Heart left ventricle (tissue), 16 donors: ENCODE data around the gene TEK. TPM values are rescaled to one million over a fixed set of nuclear protein-coding genes. Genes with fewer than 3 reads are reported as not detected.

Source experiments
- ATAC-seq, 4 donors: fragments of 200-7000 bp; cut with Tn5 transposase; one replicate each; pipeline ENCODE4 v1.9.1; 2020 to 2022; ENCODE audit warnings: moderate library complexity in 4 of 4, mild to moderate bottlenecking in 3 of 4, moderate number of reproducible peaks in 1 of 4
- DNase-seq, 5 donors: peaks; one replicate each; pipeline ENCODE4 v3.0.0-alpha.2; 2020
- H3K27ac ChIP-seq, 12 donors: fragments of 200-600 bp; sonication (generic) in 4 of 12; one replicate each; pipeline versions ENCODE4 v1.5.0 to v1.8.0; 2016 to 2022; ENCODE audit warnings: mild to moderate bottlenecking in 2 of 12
- H3K27me3 ChIP-seq, 9 donors: fragments of 200-600 bp; sonication (generic) in 2 of 9; one replicate each; pipeline versions ENCODE4 v1.5.1 to v1.8.0; 2016 to 2022; ENCODE audit warnings: mild to moderate bottlenecking in 3 of 9
- H3K36me3 ChIP-seq, 9 donors: fragments of 200-600 bp; sonication (generic) in 2 of 9; one replicate each; pipeline versions ENCODE4 v1.5.0 to v1.8.0; 2018 to 2022; ENCODE audit warnings: mild to moderate bottlenecking in 2 of 9
- H3K4me1 ChIP-seq, 12 donors: fragments of 200-600 bp; sonication (generic) in 4 of 12; one replicate each; pipeline versions ENCODE4 v1.5.0 to v1.8.0; 2016 to 2022; ENCODE audit warnings: mild to moderate bottlenecking in 3 of 12
- H3K4me3 ChIP-seq, 12 donors: fragments of 200-600 bp; sonication (generic) in 4 of 12; one replicate each; pipeline versions ENCODE4 v1.5.0 to v1.8.0; 2017 to 2022; ENCODE audit warnings: mild to moderate bottlenecking in 9 of 12, moderate library complexity in 4 of 12
- H3K9me3 ChIP-seq, 12 donors: fragments of 200-600 bp; sonication (generic) in 4 of 12; one replicate each; pipeline versions ENCODE4 v1.5.0 to v1.8.0; 2016 to 2022; ENCODE audit warnings: mild to moderate bottlenecking in 1 of 12
- CTCF ChIP-seq, 12 donors: fragments of 200-600 bp; sonication (generic) in 4 of 12; IDR thresholded peaks; one replicate each; pipeline versions ENCODE4 v1.5.0 to v1.8.0; 2018 to 2022; ENCODE audit warnings: antibody characterized with exemption in 12 of 12, mild to moderate bottlenecking in 5 of 12
- POLR2A ChIP-seq, 2 donors: fragments of 450-650 bp; IDR thresholded peaks; one replicate each; pipeline ENCODE4 v1.6.1; 2017; ENCODE audit warnings: antibody characterized with exemption in 2 of 2, mild to moderate bottlenecking in 2 of 2, moderate library complexity in 2 of 2
- WGBS, 4 donors: extraction: QIAGEN DNeasy Blood & Tissue Kit in 2 of 4; methylation state at CpG; one replicate each; pipeline versions ENCODE4 v1.1.5 to v1.1.7; 2013 to 2018; 5-methylcytosine and 5-hydroxymethylcytosine counted together
- intact Hi-C, 10 donors: fragments of 100-400 bp; cut with DNase I; formaldehyde crosslinking; loops; one replicate each; pipeline versions ENCODE4 v1.11.1 to v1.14.2; 2022
- polyA plus RNA-seq, 2 donors: library from polyadenylated mRNA; stranded (reverse); fragments of 200-250 nt; gene quantifications; one replicate each; pipeline ENCODE4 v1.2.3, GENCODE V29; 2013
- total RNA-seq, 9 donors: library from RNA; depleted of rRNA in 2 of 9; stranded (reverse); fragments of >200 nt in 2 of 9; fragmentation: NEBNext Ultra II Directional in 3 of 9; extraction: Animal tissue kit (Norgen Biotek cat#: 25700) in 3 of 9; gene quantifications; one replicate each; pipeline versions ENCODE4 v1.1.0 to v1.2.4, GENCODE V29; 2016 to 2023
- donor health status: ischemic (EF 13 %, LVEDD 7.1; RV severe dilation, severe dysfunction).
- donor health status: healthy with polysubstance abuse.
- donor health status: DM: no; HTN: yes; CAD: no.
- donor health status: DM: no; HTN: no; CAD: no.
- donor health status: ischemic (EF 25% LVEDD 6.9; RV normal size, moderate dysfunction).
- donor health status: ischemic (EF 25% LVEDD 5.7; RV mildly dilated, moderate dysfunction).
- donor health status: healthy.
- donor health status: DM: yes; HTN: yes; CAD: no.
- donor health status: ischemic (EF 35%, LVEDD 5.7; RV mildly dilated, moderate dysfunction).
- donor health status: nonischemic (EF 11% LVEDD 7.7; RV severe dilation, severe dysfunction).
- donor health status: DM: yes; HTN: yes; CAD: no.
- donor health status: PGD.
- donor health status: ischemic (EF 29% LVEDD 5.4; RV normal size, mild dysfunction).
- donor health status: nonischemic (EF 23%, LVEDD 6.1; RV moderate dilation, normal function).

TEK gene
- total and polyA plus RNA-seq, 11 donors: 6.4 to 36.5 (median 19.0) TPM

GRCh38 chr9:27125030-27125429 is 16.0 kb downstream of the TEK start:
- intact Hi-C loops: no loop called here
- H3K27ac ChIP-seq: peak overlapping the region in 6 of 12 donors; percentile 10 to 58 (median 34)
- H3K4me1 ChIP-seq: peaks cover 0 to 36% (median 18%) of the 10 kb centered on the region in 12 donors
- H3K9me3 ChIP-seq: no peaks in the 10 kb centered on the region
- H3K36me3 ChIP-seq: no peaks in the 10 kb centered on the region
- WGBS, 4 donors: 20 to 56% (median 33%) methylated on average over 4 of the region's 4 CpGs
- DNase-seq (peak; percentile 54 to 81 (median 68)), ATAC-seq (peak; percentile 93 to 98 (median 96))
- TF ChIP-seq POLR2A (IDR thresholded peaks at IDR 0.05): no peak
- TF ChIP-seq CTCF (IDR thresholded peaks at IDR 0.05): no peak
- no peak overlapping the region for H3K4me3 ChIP-seq
- no peaks in the 10 kb centered on the region for H3K27me3 ChIP-seq

GRCh38 chr9:27125936-27126335 is 16.9 kb downstream of the TEK start:
- Histone ChIP-seq H3K36me3 (no peaks in the 10 kb centered on the region), H3K4me3 (no peak overlapping the region), H3K9me3 (no peaks in the 10 kb centered on the region), H3K4me1 (peaks cover 0 to 32% (median 18%) of the 10 kb centered on the region in 12 donors), H3K27ac (peak overlapping the region in 2 of 12 donors; percentile 39 to 58), H3K27me3 (no peaks in the 10 kb centered on the region)
- 78 to 84% (median 82%) methylated on average over 5 of the region's 5 CpGs for WGBS, 4 donors
- TF ChIP-seq CTCF (IDR thresholded peaks at IDR 0.05): no peak
- no peak for TF ChIP-seq POLR2A (IDR thresholded peaks at IDR 0.05)
- ATAC-seq (no peak), DNase-seq (no peak)
- intact Hi-C loops: no loop called here

- no peak overlapping the region for H3K27ac ChIP-seq
- 61 to 70% (median 68%) methylated on average over 2 of the region's 2 CpGs for whole genome bisulfite sequencing, 4 donors
- TF ChIP-seq CTCF (IDR thresholded peaks at IDR 0.05): no peak
- no peak for TF ChIP-seq POLR2A (IDR thresholded peaks at IDR 0.05)
- H3K36me3 ChIP-seq: no peaks in the 10 kb centered on the region
- no peak overlapping the region for H3K4me3 ChIP-seq
- H3K4me1 ChIP-seq: peaks cover 0 to 30% (median 18%) of the 10 kb centered on the region in 12 donors
- DNase-seq (no peak), ATAC-seq (peak in 3 of 4 donors; percentile 30 to 43 (median 38))
- intact Hi-C loops: no loop called here
- H3K9me3 ChIP-seq: no peaks in the 10 kb centered on the region
- H3K27me3 ChIP-seq: no peaks in the 10 kb centered on the region
Observed at GRCh38 chr9:27126670-27127069, 17.6 kb downstream of the TEK start.

- intact Hi-C loops: no loop called here
- no peak for TF ChIP-seq POLR2A (IDR thresholded peaks at IDR 0.05)
- TF ChIP-seq CTCF (IDR thresholded peaks at IDR 0.05): no peak
- ATAC-seq: no peak
Observed at GRCh38 chr9:27129221-27129620, 20.2 kb downstream of the TEK start.

More at GRCh38 chr9:27129221-27129620, 20.2 kb downstream of the TEK start:
- H3K27ac ChIP-seq: no peak overlapping the region
- H3K27me3 ChIP-seq: no peaks in the 10 kb centered on the region
- no peak for DNase-seq
- 61 to 76% (median 69%) methylated on average over 1 of the region's 1 CpG for WGBS, 4 donors
- H3K9me3 ChIP-seq: no peaks in the 10 kb centered on the region
- no peaks in the 10 kb centered on the region for H3K36me3 ChIP-seq
- H3K4me3 ChIP-seq: no peak overlapping the region
- peaks cover 0 to 25% (median 14%) of the 10 kb centered on the region in 12 donors for H3K4me1 ChIP-seq
